Smooth muscle cell (in vitro differentiated cells): ENCODE results near the gene MLEC. TPM values are rescaled to one million over a fixed set of nuclear protein-coding genes. Genes with fewer than 3 reads are reported as not detected.
"Not testable (repeated sequence)": the region's sequence is repeated elsewhere in the genome, so short reads cannot be mapped to it uniquely, and the experiment has no call there.

Source experiments
- DNase-seq: peaks from one replicate; lab custom pipeline; 2025; ENCODE audit not compliant: unreplicated experiment; lab: John Stamatoyannopoulos, UW
- H2AFZ ChIP-seq: fragments of 200-600 bp; sonication (generic); 2 replicates; pipeline ENCODE4 v1.6.0; 2016; ENCODE audit warnings: antibody characterized with exemption, low read depth, mild to moderate bottlenecking
- H3F3A ChIP-seq: fragments of 200-600 bp; sonication (generic); 2 replicates; pipeline ENCODE4 v1.6.0; 2017; ENCODE audit warnings: antibody characterized with exemption, low read depth
- H3K27ac ChIP-seq: fragments of 200-600 bp; sonication (generic); 2 replicates; pipeline ENCODE4 v1.5.1; 2016; ENCODE audit warnings: low read depth, mild to moderate bottlenecking
- H3K27me3 ChIP-seq: fragments of 200-600 bp; sonication (generic); 2 replicates; pipeline ENCODE4 v1.6.1; 2016; ENCODE audit warnings: low read depth, mild to moderate bottlenecking
- H3K36me3 ChIP-seq: fragments of 200-600 bp; sonication (generic); 2 replicates; pipeline ENCODE4 v1.5.1; 2016; ENCODE audit warnings: low read depth
- H3K4me1 ChIP-seq: fragments of 200-600 bp; sonication (generic); 2 replicates; pipeline ENCODE4 v1.5.1; 2016; ENCODE audit warnings: low read depth
- H3K4me2 ChIP-seq: fragments of 200-600 bp; sonication (generic); 2 replicates; pipeline ENCODE4 v1.6.0; 2016; ENCODE audit warnings: mild to moderate bottlenecking
- H3K4me3 ChIP-seq: fragments of 200-600 bp; sonication (generic); 2 replicates; pipeline ENCODE4 v1.5.1; 2016; ENCODE audit warnings: mild to moderate bottlenecking
- H3K79me2 ChIP-seq: fragments of 200-600 bp; sonication (generic); 2 replicates; pipeline ENCODE4 v1.6.0; 2016; ENCODE audit warnings: low read depth, mild to moderate bottlenecking
- H3K9ac ChIP-seq: fragments of 200-600 bp; sonication (generic); 2 replicates; pipeline ENCODE4 v1.6.0; 2016; ENCODE audit warnings: low read depth
- H3K9me3 ChIP-seq: fragments of 200-600 bp; sonication (generic); replicated peaks from 2 replicates; pipeline ENCODE4 v1.5.1; 2016; ENCODE audit warnings: low read depth
- H4K20me1 ChIP-seq: fragments of 200-600 bp; sonication (generic); 2 replicates; pipeline ENCODE4 v1.6.0; 2016; ENCODE audit warnings: low read depth
- CTCF ChIP-seq: fragments of 200-600 bp; sonication (generic); IDR thresholded peaks from 2 replicates; pipeline ENCODE4 v1.5.1; 2017; ENCODE audit warnings: borderline replicate concordance, mild to moderate bottlenecking, antibody characterized with exemption; ENCODE audit not compliant: insufficient read depth, poor library complexity, severe bottlenecking
- WGBS: methylation state at CpG from one replicate; pipeline ENCODE4 v1.1.7; 2016; ENCODE audit warnings: low lambda C conversion rate; 5-methylcytosine and 5-hydroxymethylcytosine counted together
- polyA plus RNA-seq: library from polyadenylated mRNA; unstranded; fragments of >200 nt; fragmentation: Nextera tagmentation; extraction: Ambion mirVana; gene quantifications from 2 replicates; pipeline ENCODE4 v1.2.1, GENCODE V29; 2016
- total RNA-seq: library from RNA; depleted of rRNA; stranded (reverse); fragments of >200 nt; gene quantifications from 2 replicates; pipeline ENCODE4 v1.2.3, GENCODE V29; 2014

Gene MLEC
- total and polyA plus RNA-seq, 2 experiments from 2014 or later: 70.7 to 230 TPM

GRCh38 chr12:120668868-120669840 lies 17.8 kb upstream of the MLEC start:
- Histone ChIP-seq H3K4me1 (peaks cover 10% of the 10 kb centered on the region), H3F3A (no peaks in the 10 kb centered on the region), H3K79me2 (no peaks in the 10 kb centered on the region), H3K27ac (no peak overlapping the region), H3K4me2 (peak overlapping the region; percentile 58), H3K9ac (no peak overlapping the region), H3K9me3 (no peaks in the 10 kb centered on the region), H4K20me1 (no peaks in the 10 kb centered on the region), H2AFZ (peak overlapping the region; percentile 62), H3K36me3 (no peaks in the 10 kb centered on the region), H3K4me3 (no peak overlapping the region), H3K27me3 (no peaks in the 10 kb centered on the region)
- no peak for DNase-seq
- no peak for TF ChIP-seq CTCF
- WGBS: 50% methylated on average over 15 of the region's 19 CpGs

DNA sequence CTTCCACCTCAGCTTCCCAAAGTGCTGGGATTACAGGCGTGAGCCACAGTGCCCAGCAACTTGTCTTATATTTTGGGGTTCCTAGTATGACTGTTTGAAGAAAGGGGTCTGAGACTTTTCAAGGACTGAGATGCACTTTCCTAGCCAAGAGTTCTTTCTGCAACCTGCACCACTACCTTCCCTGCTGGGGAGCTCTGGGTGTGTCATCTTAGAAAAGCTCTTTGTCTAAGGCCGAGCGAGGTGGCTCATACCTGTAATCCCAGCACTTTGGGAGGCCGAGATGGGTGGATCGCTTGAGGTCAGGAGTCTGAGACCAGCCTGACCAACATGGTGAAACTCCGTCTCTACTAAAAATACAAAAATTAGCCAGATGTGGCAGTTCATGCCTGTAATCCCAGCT lies 16.7 kb upstream of the MLEC start:
- not testable (repeated sequence) for H2AFZ ChIP-seq, H4K20me1 ChIP-seq, H3K27me3 ChIP-seq, DNase-seq, H3K36me3 ChIP-seq, H3K4me2 ChIP-seq, H3F3A ChIP-seq, H3K79me2 ChIP-seq, H3K9me3 ChIP-seq, H3K9ac ChIP-seq, H3K4me3 ChIP-seq, H3K27ac ChIP-seq
- WGBS: 95% methylated on average over 6 of the region's 6 CpGs
- H3K4me1 ChIP-seq: peaks cover 10% of the 10 kb centered on the region

DNA sequence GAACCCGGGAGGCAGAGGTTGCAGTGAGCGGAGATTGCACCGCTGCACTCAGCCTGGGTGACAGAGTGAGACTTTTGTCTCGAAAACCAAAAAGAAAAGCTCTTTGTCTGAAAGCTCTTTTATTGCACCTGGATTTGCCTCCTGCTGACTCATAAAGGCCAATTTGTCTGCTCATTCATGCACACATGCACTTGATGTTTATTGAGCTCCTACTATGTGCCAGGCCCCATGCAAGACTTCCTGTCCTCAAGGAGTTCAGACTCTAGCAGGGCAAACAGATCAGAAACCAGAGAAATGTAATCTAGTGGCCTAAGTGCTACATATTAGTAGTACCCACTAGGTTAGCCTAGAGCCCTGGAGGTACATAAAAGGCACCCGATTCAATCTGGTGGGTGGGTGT lies 16.3 kb upstream of the MLEC start:
- Histone ChIP-seq H4K20me1 (no peaks in the 10 kb centered on the region), H3K4me3 (no peak overlapping the region), H3K9me3 (no peaks in the 10 kb centered on the region), H3F3A (no peaks in the 10 kb centered on the region), H3K36me3 (no peaks in the 10 kb centered on the region), H3K4me2 (no peak overlapping the region), H3K79me2 (no peaks in the 10 kb centered on the region), H3K4me1 (peaks cover 10% of the 10 kb centered on the region), H3K9ac (no peak overlapping the region), H2AFZ (no peak overlapping the region), H3K27me3 (no peaks in the 10 kb centered on the region), H3K27ac (no peak overlapping the region)
- DNase-seq: no peak
- TF ChIP-seq CTCF: no peak
- WGBS: 94% methylated on average over 5 of the region's 5 CpGs

- no peak overlapping the region for H2AFZ ChIP-seq
- no peaks in the 10 kb centered on the region for H3K36me3 ChIP-seq
- no peak for TF ChIP-seq CTCF
- no peaks in the 10 kb centered on the region for H3F3A ChIP-seq
- no peaks in the 10 kb centered on the region for H3K27me3 ChIP-seq
- H3K9me3 ChIP-seq: no peaks in the 10 kb centered on the region
- H3K9ac ChIP-seq: no peak overlapping the region
- no peak for DNase-seq
- 82% methylated on average over 6 of the region's 6 CpGs for WGBS
- no peaks in the 10 kb centered on the region for H4K20me1 ChIP-seq
- no peak overlapping the region for H3K4me3 ChIP-seq
- H3K79me2 ChIP-seq: no peaks in the 10 kb centered on the region
- no peak overlapping the region for H3K27ac ChIP-seq
- no peak overlapping the region for H3K4me2 ChIP-seq
- H3K4me1 ChIP-seq: peaks cover 4% of the 10 kb centered on the region
These were observed 12.8 kb upstream of the MLEC start for GRCh38 chr12:120674097-120674636.
